MCF 10A (cell line): ENCODE measurements around the gene STAP1. TPM values are rescaled to one million over a fixed set of nuclear protein-coding genes. Genes with fewer than 3 reads are reported as not detected.

Experiments used
- Bru-seq: library from RNA; stranded (reverse); fragments of 400-500 nt; gene quantifications from one replicate; lab custom pipeline; 2021; lab: Mats Ljungman, UMichigan
- BruChase-seq, 2 experiments: library from RNA; stranded (reverse); fragments of 400-500 nt; gene quantifications; one replicate each; lab custom pipeline; 2021; lab: Mats Ljungman, UMichigan
- BruUV-seq: library from RNA; stranded (reverse); fragments of 400-500 nt; replicated peaks from 2 replicates; lab custom pipeline; 2021; lab: Mats Ljungman, UMichigan
- CTCF ChIA-PET: fragments of 300-600 bp; sonication (Branson Sonifier 250); formaldehyde crosslinking; extraction: SDS; loops from one replicate; lab custom pipeline; 2021; ENCODE audit warnings: antibody characterized with exemption, inconsistent platforms; lab: Yijun Ruan, JAX
- POLR2A ChIA-PET: fragments of 300-600, 350-650 bp; sonication (Branson Sonifier 250); formaldehyde crosslinking; extraction: SDS; loops from one replicate; lab custom pipeline; 2020; ENCODE audit warnings: antibody characterized with exemption, inconsistent platforms; lab: Yijun Ruan, JAX
- DNase-seq: peaks from one replicate; pipeline ENCODE4 v3.0.0-alpha.2; 2018; ENCODE audit not compliant: unreplicated experiment
- H3K27ac Mint-ChIP-seq: one replicate; pipeline ENCODE4 v1.8.0; 2022; ENCODE audit warnings: mild to moderate bottlenecking, low read depth, mixed read lengths; ENCODE audit not compliant: unreplicated experiment
- H3K27me3 Mint-ChIP-seq: one replicate; pipeline ENCODE4 v1.8.0; 2022; ENCODE audit warnings: mixed read lengths; ENCODE audit not compliant: insufficient read depth, unreplicated experiment
- H3K36me3 Mint-ChIP-seq: one replicate; pipeline ENCODE4 v1.8.0; 2022; ENCODE audit warnings: mild to moderate bottlenecking, moderate library complexity, mixed read lengths; ENCODE audit not compliant: insufficient read depth, unreplicated experiment
- H3K4me1 Mint-ChIP-seq: one replicate; pipeline ENCODE4 v1.8.0; 2022; ENCODE audit warnings: mixed read lengths; ENCODE audit not compliant: insufficient read depth, unreplicated experiment
- H3K4me3 Mint-ChIP-seq: one replicate; pipeline ENCODE4 v1.8.0; 2022; ENCODE audit warnings: mild to moderate bottlenecking, moderate library complexity, mixed read lengths; ENCODE audit not compliant: unreplicated experiment
- H3K9me3 Mint-ChIP-seq: one replicate; pipeline ENCODE4 v1.8.0; 2022; ENCODE audit warnings: mixed read lengths; ENCODE audit not compliant: unreplicated experiment
- intact Hi-C: fragments of 100-400 bp; cut with micrococcal nuclease; formaldehyde crosslinking; loops from 2 replicates; pipeline ENCODE4 v1.14.1; 2022
- long read RNA-seq: library from polyadenylated mRNA; stranded (forward); transcript quantifications from one replicate; pipeline ENCODE4 v2.0.0, GENCODE V29; 2022
- total RNA-seq: library from RNA; stranded (reverse); gene quantifications from 2 replicates; pipeline ENCODE4 v1.2.3, GENCODE V29; 2022
- TF ChIP-seq, protein P1 (sequence below): fragments of 200-600 bp; IDR thresholded peaks from one replicate; pipeline ENCODE4 v1.8.0; 2022; ENCODE audit warnings: antibody characterized with exemption, mild to moderate bottlenecking; ENCODE audit not compliant: unreplicated experiment

Gene STAP1, protein sequence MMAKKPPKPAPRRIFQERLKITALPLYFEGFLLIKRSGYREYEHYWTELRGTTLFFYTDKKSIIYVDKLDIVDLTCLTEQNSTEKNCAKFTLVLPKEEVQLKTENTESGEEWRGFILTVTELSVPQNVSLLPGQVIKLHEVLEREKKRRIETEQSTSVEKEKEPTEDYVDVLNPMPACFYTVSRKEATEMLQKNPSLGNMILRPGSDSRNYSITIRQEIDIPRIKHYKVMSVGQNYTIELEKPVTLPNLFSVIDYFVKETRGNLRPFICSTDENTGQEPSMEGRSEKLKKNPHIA
- total RNA-seq, result not detected in 2 replicates
- Bru-seq, nascent RNA, result not detected
- not detected for BruChase-seq, experiment 1, labeled RNA remaining after a 6-hour chase
- BruChase-seq, experiment 2, labeled RNA remaining after a 2-hour chase, result not detected
- long read RNA-seq, result 0 reads

DNA sequence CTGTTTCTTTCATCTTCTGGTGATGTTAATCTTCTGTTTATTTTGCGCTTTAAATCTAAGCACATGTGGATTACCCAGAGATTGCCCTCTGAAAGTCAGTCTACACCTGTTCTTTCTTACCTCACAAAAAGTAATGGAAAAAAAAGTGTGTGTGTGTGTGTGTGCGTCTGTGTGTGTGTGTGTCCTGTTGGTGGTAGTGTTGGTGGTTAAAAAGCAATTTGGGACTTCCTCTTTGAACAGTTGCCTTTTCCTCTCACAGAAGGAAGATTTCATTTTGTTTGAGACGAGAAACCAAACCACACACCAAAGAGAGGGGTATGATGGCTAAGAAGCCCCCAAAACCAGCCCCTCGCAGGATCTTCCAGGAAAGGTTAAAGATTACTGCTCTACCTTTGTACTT is at the start of gene STAP1:
Gene STAP1, plus strand, starts transcription at position 235 of the 400 bp plus-strand sequence. Its CDS starts 83 bp downstream, at position 318.
- Mint-ChIP-seq H3K36me3 (no peaks in the 10 kb centered on the region), H3K9me3 (no peaks in the 10 kb centered on the region), H3K4me1 (no peaks in the 10 kb centered on the region), H3K27ac (no peak within 1 kb of the TSS), H3K4me3 (no peak within 1 kb of the TSS), H3K27me3 (no peaks in the 10 kb centered on the region)
- ChIA-PET POLR2A (interaction anchor here (1.2 to 1.9 kb wide), 2 partner anchors 9 to 12 kb away, joined by 3 to 5 read pairs; partner anchors contain the start of gene CENPC), CTCF (no interaction called here)
- intact Hi-C loops, result no loop called here
- TF ChIP-seq, protein P1, sequence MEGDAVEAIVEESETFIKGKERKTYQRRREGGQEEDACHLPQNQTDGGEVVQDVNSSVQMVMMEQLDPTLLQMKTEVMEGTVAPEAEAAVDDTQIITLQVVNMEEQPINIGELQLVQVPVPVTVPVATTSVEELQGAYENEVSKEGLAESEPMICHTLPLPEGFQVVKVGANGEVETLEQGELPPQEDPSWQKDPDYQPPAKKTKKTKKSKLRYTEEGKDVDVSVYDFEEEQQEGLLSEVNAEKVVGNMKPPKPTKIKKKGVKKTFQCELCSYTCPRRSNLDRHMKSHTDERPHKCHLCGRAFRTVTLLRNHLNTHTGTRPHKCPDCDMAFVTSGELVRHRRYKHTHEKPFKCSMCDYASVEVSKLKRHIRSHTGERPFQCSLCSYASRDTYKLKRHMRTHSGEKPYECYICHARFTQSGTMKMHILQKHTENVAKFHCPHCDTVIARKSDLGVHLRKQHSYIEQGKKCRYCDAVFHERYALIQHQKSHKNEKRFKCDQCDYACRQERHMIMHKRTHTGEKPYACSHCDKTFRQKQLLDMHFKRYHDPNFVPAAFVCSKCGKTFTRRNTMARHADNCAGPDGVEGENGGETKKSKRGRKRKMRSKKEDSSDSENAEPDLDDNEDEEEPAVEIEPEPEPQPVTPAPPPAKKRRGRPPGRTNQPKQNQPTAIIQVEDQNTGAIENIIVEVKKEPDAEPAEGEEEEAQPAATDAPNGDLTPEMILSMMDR, result no peak
- BruUV-seq, result no TSS peak
- no peak for DNase-seq

DNA sequence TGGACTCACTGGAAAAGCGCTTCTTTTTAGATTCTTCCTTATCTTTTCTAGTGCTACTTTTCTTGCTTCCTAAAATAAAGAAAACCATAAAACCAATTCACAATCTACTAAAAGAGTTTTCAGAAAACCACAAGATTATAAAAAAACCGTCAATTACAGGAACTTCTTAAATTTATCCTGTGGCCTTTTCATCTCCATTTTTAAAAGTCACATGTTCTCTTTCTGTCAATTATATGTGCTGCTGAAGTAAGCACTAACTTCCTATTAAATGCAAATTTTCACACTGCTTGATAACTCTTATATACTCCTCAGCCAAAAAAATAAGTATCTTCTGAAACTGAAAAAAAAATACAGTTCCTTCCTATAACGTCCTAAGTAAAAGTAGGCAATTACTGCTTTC is 46.0 kb upstream of the STAP1 start:
- TF ChIP-seq, protein P1, result no peak
- CTCF ChIA-PET, result interaction anchor here (0.6 kb wide), 1 partner anchor 9 kb away, joined by 3 read pairs; no protein-coding TSS in a partner anchor

DNA sequence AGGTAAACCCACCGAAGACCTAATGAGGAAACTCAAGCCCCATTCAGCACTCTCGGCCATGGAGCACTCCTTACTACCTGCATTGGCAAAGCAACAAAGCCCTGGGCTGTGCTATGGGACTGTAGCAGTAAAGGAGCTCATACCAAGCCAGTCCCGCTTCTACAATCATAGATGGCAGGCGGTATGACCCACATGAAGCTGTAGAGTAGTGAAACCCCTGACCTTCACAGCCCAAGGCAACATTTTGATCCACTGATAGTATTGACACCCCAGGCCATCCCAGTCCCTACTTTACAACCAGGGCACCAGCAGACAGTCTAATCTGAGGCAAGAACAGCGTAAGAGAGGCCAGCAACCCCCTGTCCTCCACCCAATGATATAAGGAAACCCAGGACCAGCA is 38.4 kb upstream of the STAP1 start:
- ChIA-PET POLR2A (no interaction called here), CTCF (no interaction called here)
- Mint-ChIP-seq H3K4me3 (no peak overlapping the region), H3K4me1 (peaks cover 16% of the 10 kb centered on the region), H3K36me3 (peaks cover 31% of the 10 kb centered on the region), H3K27me3 (no peaks in the 10 kb centered on the region), H3K9me3 (no peaks in the 10 kb centered on the region), H3K27ac (no peak overlapping the region)
- TF ChIP-seq, protein P1, result no peak
- no peak for DNase-seq
- intact Hi-C loops, result no loop called here
- no TSS peak for BruUV-seq

More for the DNA sequence above, 46.0 kb upstream of the STAP1 start:
- Mint-ChIP-seq H3K27ac (no peak overlapping the region), H3K27me3 (no peaks in the 10 kb centered on the region), H3K4me3 (no peak overlapping the region), H3K36me3 (peaks cover 55% of the 10 kb centered on the region), H3K9me3 (no peaks in the 10 kb centered on the region), H3K4me1 (no peaks in the 10 kb centered on the region)
- BruUV-seq, result no TSS peak
- no peak for DNase-seq
- intact Hi-C loops, result no loop called here
- POLR2A ChIA-PET, result no interaction called here

DNA sequence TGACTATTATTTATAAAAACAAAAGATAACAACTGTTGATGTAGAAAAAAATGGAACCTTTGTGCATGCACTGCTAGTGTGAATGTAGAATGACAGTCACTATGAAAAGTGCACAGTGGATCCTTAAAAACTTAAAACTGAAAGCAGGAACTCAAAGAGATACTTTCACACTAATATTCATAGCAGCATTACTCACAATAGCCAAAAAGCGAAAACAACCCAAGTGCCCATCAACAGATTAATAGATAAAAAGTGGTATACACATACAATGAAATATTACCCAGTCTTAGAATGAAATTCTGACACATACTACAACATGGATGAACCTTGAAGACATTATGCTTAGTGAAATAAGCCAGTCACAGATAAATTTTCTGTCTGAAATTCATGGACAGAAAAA is 37.0 kb upstream of the STAP1 start:
- Mint-ChIP-seq H3K27ac (no peak overlapping the region), H3K27me3 (no peaks in the 10 kb centered on the region), H3K4me3 (no peak overlapping the region), H3K4me1 (peaks cover 17% of the 10 kb centered on the region), H3K36me3 (peaks cover 31% of the 10 kb centered on the region), H3K9me3 (no peaks in the 10 kb centered on the region)
- no TSS peak for BruUV-seq
- ChIA-PET CTCF (no interaction called here), POLR2A (no interaction called here)
- no peak for DNase-seq
- intact Hi-C loops, result no loop called here
- TF ChIP-seq, protein P1, result no peak
